GM12892 (cell line): ENCODE results near the gene POLR3A.

Experiments
- POLR2A ChIP-seq: IDR thresholded peaks from 2 replicates; pipeline ENCODE4 v1.6.1; 2011; ENCODE audit warnings: low read depth, low read length, control low read depth
- POLR2AphosphoS5 ChIP-seq: IDR thresholded peaks from 2 replicates; pipeline ENCODE4 v1.6.1; 2011; ENCODE audit warnings: low read depth, low read length, control low read depth

GRCh38 chr10:78000956-78001472, 28.3 kb downstream of the POLR3A start:
- no peak for TF ChIP-seq POLR2A
- no peak for TF ChIP-seq POLR2AphosphoS5
